MCF 10A (cell line): ENCODE data around the gene UMODL1. TPM values are rescaled to one million over a fixed set of nuclear protein-coding genes. Genes with fewer than 3 reads are reported as not detected.

ENCODE experiments used
- BruUV-seq: library from RNA; stranded (reverse); fragments of 400-500 nt; replicated peaks from 2 replicates; lab custom pipeline; 2021; lab: Mats Ljungman, UMichigan
- CTCF ChIA-PET: fragments of 300-600 bp; sonication (Branson Sonifier 250); formaldehyde crosslinking; extraction: SDS; loops from one replicate; lab custom pipeline; 2021; ENCODE audit warnings: antibody characterized with exemption, inconsistent platforms; lab: Yijun Ruan, JAX
- POLR2A ChIA-PET: fragments of 300-600, 350-650 bp; sonication (Branson Sonifier 250); formaldehyde crosslinking; extraction: SDS; loops from one replicate; lab custom pipeline; 2020; ENCODE audit warnings: antibody characterized with exemption, inconsistent platforms; lab: Yijun Ruan, JAX
- DNase-seq: peaks from one replicate; pipeline ENCODE4 v3.0.0-alpha.2; 2018; ENCODE audit not compliant: unreplicated experiment
- H3K27ac Mint-ChIP-seq: one replicate; pipeline ENCODE4 v1.8.0; 2022; ENCODE audit warnings: mild to moderate bottlenecking, low read depth, mixed read lengths; ENCODE audit not compliant: unreplicated experiment
- H3K27me3 Mint-ChIP-seq: one replicate; pipeline ENCODE4 v1.8.0; 2022; ENCODE audit warnings: mixed read lengths; ENCODE audit not compliant: insufficient read depth, unreplicated experiment
- H3K36me3 Mint-ChIP-seq: one replicate; pipeline ENCODE4 v1.8.0; 2022; ENCODE audit warnings: mild to moderate bottlenecking, moderate library complexity, mixed read lengths; ENCODE audit not compliant: insufficient read depth, unreplicated experiment
- H3K4me1 Mint-ChIP-seq: one replicate; pipeline ENCODE4 v1.8.0; 2022; ENCODE audit warnings: mixed read lengths; ENCODE audit not compliant: insufficient read depth, unreplicated experiment
- H3K4me3 Mint-ChIP-seq: one replicate; pipeline ENCODE4 v1.8.0; 2022; ENCODE audit warnings: mild to moderate bottlenecking, moderate library complexity, mixed read lengths; ENCODE audit not compliant: unreplicated experiment
- H3K9me3 Mint-ChIP-seq: one replicate; pipeline ENCODE4 v1.8.0; 2022; ENCODE audit warnings: mixed read lengths; ENCODE audit not compliant: unreplicated experiment
- intact Hi-C: fragments of 100-400 bp; cut with micrococcal nuclease; formaldehyde crosslinking; loops from 2 replicates; pipeline ENCODE4 v1.14.1; 2022
- total RNA-seq: library from RNA; stranded (reverse); gene quantifications from 2 replicates; pipeline ENCODE4 v1.2.3, GENCODE V29; 2022
- TF ChIP-seq, protein P1 (sequence below): fragments of 200-600 bp; IDR thresholded peaks from one replicate; pipeline ENCODE4 v1.8.0; 2022; ENCODE audit warnings: antibody characterized with exemption, mild to moderate bottlenecking; ENCODE audit not compliant: unreplicated experiment

UMODL1 gene
- total RNA-seq, 1 experiment from 2014 or later = not detected

DNA sequence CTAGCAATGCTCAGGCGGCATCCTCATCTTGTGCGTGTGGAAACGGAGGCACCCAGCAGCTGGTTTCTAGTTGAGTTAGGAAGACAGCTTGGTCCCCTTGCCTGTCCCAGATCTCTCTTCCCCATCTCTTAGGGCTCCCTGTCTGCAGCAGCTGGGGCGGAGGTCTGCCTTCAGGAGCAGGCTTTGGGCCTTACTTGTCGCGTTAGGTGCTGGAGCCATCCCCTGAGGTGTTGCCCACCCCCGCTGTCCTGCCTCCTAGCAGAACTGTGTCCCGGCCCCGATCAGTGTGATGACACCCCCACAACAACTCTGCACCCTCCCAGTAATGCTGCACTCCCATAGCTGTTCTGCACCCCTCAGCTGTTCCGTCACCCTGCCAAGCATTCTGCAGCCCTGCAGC, 40.7 kb downstream of the UMODL1 start:
- BruUV-seq = no TSS peak
- CTCF ChIA-PET = interaction anchor here (0.5 to 1.9 kb wide), 6 partner anchors 10 to 955 kb away, joined by 3 to 7 read pairs (median 4); no protein-coding TSS in a partner anchor
- no peaks in the 10 kb centered on the region for H3K9me3 Mint-ChIP-seq
- H3K27ac Mint-ChIP-seq = no peak overlapping the region
- no peaks in the 10 kb centered on the region for H3K36me3 Mint-ChIP-seq
- no peak overlapping the region for H3K4me3 Mint-ChIP-seq
- no peak for DNase-seq
- peaks cover 16% of the 10 kb centered on the region for H3K27me3 Mint-ChIP-seq
- POLR2A ChIA-PET = interaction anchor here (0.5 to 1.1 kb wide), 4 partner anchors 103 to 943 kb away, joined by 3 read pairs; no protein-coding TSS in a partner anchor
- H3K4me1 Mint-ChIP-seq = peaks cover 15% of the 10 kb centered on the region
- intact Hi-C loops = loop anchor here (10.0 kb wide), 1 partner anchor 827 kb away; no protein-coding TSS in a partner anchor
- TF ChIP-seq, protein P1, sequence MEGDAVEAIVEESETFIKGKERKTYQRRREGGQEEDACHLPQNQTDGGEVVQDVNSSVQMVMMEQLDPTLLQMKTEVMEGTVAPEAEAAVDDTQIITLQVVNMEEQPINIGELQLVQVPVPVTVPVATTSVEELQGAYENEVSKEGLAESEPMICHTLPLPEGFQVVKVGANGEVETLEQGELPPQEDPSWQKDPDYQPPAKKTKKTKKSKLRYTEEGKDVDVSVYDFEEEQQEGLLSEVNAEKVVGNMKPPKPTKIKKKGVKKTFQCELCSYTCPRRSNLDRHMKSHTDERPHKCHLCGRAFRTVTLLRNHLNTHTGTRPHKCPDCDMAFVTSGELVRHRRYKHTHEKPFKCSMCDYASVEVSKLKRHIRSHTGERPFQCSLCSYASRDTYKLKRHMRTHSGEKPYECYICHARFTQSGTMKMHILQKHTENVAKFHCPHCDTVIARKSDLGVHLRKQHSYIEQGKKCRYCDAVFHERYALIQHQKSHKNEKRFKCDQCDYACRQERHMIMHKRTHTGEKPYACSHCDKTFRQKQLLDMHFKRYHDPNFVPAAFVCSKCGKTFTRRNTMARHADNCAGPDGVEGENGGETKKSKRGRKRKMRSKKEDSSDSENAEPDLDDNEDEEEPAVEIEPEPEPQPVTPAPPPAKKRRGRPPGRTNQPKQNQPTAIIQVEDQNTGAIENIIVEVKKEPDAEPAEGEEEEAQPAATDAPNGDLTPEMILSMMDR = no peak

DNA sequence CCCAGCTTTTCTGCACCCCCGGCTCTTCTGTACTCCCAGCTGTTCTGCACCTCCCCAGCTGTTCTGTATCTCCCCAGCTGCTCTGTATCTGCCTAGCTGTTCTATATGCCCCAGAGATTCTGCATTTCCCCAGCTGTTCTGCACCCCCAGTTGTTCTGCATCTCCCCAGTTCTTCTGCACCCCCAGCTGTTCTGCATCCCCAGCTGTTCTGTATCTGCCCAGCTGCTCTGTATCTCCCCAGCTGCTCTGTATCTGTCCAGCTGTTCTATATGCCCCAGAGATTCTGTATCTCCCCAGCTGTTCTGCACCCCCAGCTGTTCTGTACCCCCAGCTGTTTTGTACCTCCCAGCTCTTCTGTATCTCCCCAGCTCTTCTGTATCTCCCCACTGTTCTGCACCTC, 41.1 kb downstream of the UMODL1 start:
- BruUV-seq = no TSS peak
- DNase-seq = no peak
- peaks cover 17% of the 10 kb centered on the region for H3K4me1 Mint-ChIP-seq
- H3K36me3 Mint-ChIP-seq = no peaks in the 10 kb centered on the region
- H3K27me3 Mint-ChIP-seq = peaks cover 17% of the 10 kb centered on the region
- ChIA-PET CTCF (interaction anchor here (0.5 to 2.1 kb wide), 7 partner anchors 10 to 956 kb away, joined by 3 to 7 read pairs (median 4); no protein-coding TSS in a partner anchor), POLR2A (interaction anchor here (0.5 to 2.6 kb wide), 4 partner anchors 103 to 332 kb away, joined by 3 to 11 read pairs (median 3); partner anchors contain the start of gene PRDM15)
- TF ChIP-seq, protein P1 = no peak
- no peaks in the 10 kb centered on the region for H3K9me3 Mint-ChIP-seq
- intact Hi-C loops = loop anchor here (10.0 kb wide), 1 partner anchor 827 kb away; no protein-coding TSS in a partner anchor
- no peak overlapping the region for H3K27ac Mint-ChIP-seq
- no peak overlapping the region for H3K4me3 Mint-ChIP-seq

DNA sequence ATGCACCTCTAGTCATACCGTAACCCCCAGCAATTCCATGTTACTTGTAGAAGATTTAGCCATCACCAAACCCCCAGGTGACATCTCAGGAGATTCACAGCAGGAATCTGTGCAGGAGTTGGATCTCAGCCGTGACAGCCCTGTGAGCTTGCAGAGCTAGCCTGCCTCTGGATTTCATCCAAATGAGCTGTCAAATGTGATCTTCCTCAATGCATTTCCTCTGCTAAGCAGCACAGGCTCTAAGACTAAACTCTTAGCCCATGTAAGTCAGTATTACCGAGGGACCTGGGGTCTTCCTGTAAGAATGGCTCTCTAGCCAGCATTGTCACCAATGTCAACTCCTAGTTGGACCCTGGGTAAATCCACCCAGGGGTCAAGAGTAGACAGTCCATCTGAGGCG, 41.7 kb downstream of the UMODL1 start:
- H3K36me3 Mint-ChIP-seq = no peaks in the 10 kb centered on the region
- peak; percentile 20 for DNase-seq
- POLR2A ChIA-PET = interaction anchor here (0.8 to 2.6 kb wide), 4 partner anchors 16 to 233 kb away, joined by 3 to 11 read pairs (median 4); partner anchors contain the start of gene PRDM15

DNA sequence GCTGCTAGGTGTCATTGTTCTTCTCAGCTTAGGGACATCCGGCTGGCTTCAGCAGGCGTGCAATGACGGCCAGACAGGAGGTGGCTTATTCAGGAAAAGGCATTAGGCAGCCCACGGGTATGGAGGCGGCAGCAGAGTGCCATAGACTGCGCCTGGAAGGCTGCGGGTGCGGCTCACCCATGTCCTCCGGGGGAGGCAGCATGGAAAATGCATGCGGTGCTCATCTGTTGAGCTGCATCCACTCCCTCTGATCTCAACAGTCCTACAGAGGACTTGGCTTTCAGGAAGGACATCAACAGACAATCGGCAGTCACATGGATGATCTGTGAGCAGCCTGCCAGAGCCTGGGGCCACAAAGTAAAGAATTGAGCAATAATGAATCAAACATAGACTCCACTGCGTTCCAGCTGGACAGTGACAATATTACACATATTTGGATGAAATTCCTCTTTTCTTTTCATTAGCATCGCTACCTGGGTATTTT, 42.9 kb downstream of the UMODL1 start:
- Mint-ChIP-seq H3K4me3 (peak overlapping the region; percentile 15), H3K36me3 (no peaks in the 10 kb centered on the region), H3K4me1 (peaks cover 21% of the 10 kb centered on the region), H3K9me3 (no peaks in the 10 kb centered on the region), H3K27me3 (peaks cover 34% of the 10 kb centered on the region), H3K27ac (no peak overlapping the region)
- intact Hi-C loops = loop anchor here (10.0 kb wide), 1 partner anchor 829 kb away; no protein-coding TSS in a partner anchor
- BruUV-seq = no TSS peak
- ChIA-PET POLR2A (interaction anchor here (1.0 to 2.6 kb wide), 8 partner anchors 17 to 831 kb away, joined by 3 to 11 read pairs (median 4); partner anchors contain the start of genes PRDM15 and ZBTB21), CTCF (interaction anchor here (0.6 to 2.1 kb wide), 9 partner anchors 11 to 234 kb away, joined by 3 to 6 read pairs (median 3); no protein-coding TSS in a partner anchor)
- DNase-seq = peak; percentile 79
- TF ChIP-seq, protein P1 = peak; percentile 35

More for the DNA sequence above, 41.7 kb downstream of the UMODL1 start:
- Mint-ChIP-seq H3K4me1 (peaks cover 21% of the 10 kb centered on the region), H3K27ac (no peak overlapping the region), H3K27me3 (peaks cover 23% of the 10 kb centered on the region), H3K9me3 (no peaks in the 10 kb centered on the region), H3K4me3 (no peak overlapping the region)
- CTCF ChIA-PET = interaction anchor here (0.9 to 2.1 kb wide), 6 partner anchors 9 to 503 kb away, joined by 3 to 7 read pairs (median 4); no protein-coding TSS in a partner anchor
- TF ChIP-seq, protein P1 = no peak
- intact Hi-C loops = loop anchor here (10.0 kb wide), 1 partner anchor 828 kb away; no protein-coding TSS in a partner anchor
- no TSS peak for BruUV-seq
